OCI-LY7 (cell line): ENCODE measurements around the gene OTOG. TPM values are rescaled to one million over a fixed set of nuclear protein-coding genes. Genes with fewer than 3 reads are reported as not detected.

Experiments
- BruUV-seq: library from RNA; stranded (reverse); fragments of 400-500 nt; replicated peaks from 2 replicates; lab custom pipeline; 2021; lab: Mats Ljungman, UMichigan
- CTCF ChIA-PET: fragments of 300-600 bp; sonication (Branson Sonifier 250); formaldehyde crosslinking; loops from one replicate; lab custom pipeline; 2022; ENCODE audit warnings: antibody characterized with exemption; ENCODE audit not compliant: unreplicated experiment; lab: Charles Lee
- POLR2A ChIA-PET: fragments of 300-600 bp; sonication (Branson Sonifier 250); formaldehyde crosslinking; loops from one replicate; lab custom pipeline; 2022; ENCODE audit warnings: antibody characterized with exemption; lab: Charles Lee
- DNase-seq: peaks from one replicate; pipeline ENCODE4 v3.0.0-alpha.2; 2015; ENCODE audit warnings: low spot score
- H2AFZ ChIP-seq: fragments of 200-600 bp; sonication (generic), shearing (Covaris generic); 2 replicates; pipeline ENCODE4 v1.6.1; 2014; ENCODE audit warnings: mild to moderate bottlenecking, antibody characterized with exemption, low read length, moderate library complexity
- H3K27ac ChIP-seq: fragments of 200-600 bp; sonication (generic); 2 replicates; pipeline ENCODE4 v1.5.1; 2014; ENCODE audit warnings: mixed run types, low read depth, mild to moderate bottlenecking, moderate library complexity, low read length, inconsistent platforms; ENCODE audit not compliant: poor library complexity, severe bottlenecking
- H3K36me3 ChIP-seq: fragments of 200-600 bp; sonication (generic); 2 replicates; pipeline ENCODE4 v1.6.1; 2014; ENCODE audit warnings: mild to moderate bottlenecking, antibody characterized with exemption, low read length, moderate library complexity, mixed read lengths; ENCODE audit not compliant: insufficient read depth
- H3K4me1 ChIP-seq: fragments of 200-600 bp; sonication (generic); 2 replicates; pipeline ENCODE4 v1.5.1; 2014; ENCODE audit warnings: mild to moderate bottlenecking, low read length; ENCODE audit not compliant: insufficient read depth, poor library complexity, severe bottlenecking
- H3K4me2 ChIP-seq: fragments of 200-600 bp; sonication (generic); 2 replicates; pipeline ENCODE4 v1.6.1; 2014; ENCODE audit warnings: mild to moderate bottlenecking, low read length
- H3K4me3 ChIP-seq: fragments of 200-600 bp; sonication (generic); 2 replicates; pipeline ENCODE4 v1.5.1; 2014; ENCODE audit warnings: mild to moderate bottlenecking, low read depth, low read length; ENCODE audit not compliant: poor library complexity, severe bottlenecking
- H3K79me2 ChIP-seq: fragments of 200-600 bp; sonication (generic); 2 replicates; pipeline ENCODE4 v1.6.1; 2016; ENCODE audit warnings: low read depth, mild to moderate bottlenecking, low read length, moderate library complexity, mixed read lengths; ENCODE audit not compliant: insufficient read depth
- H3K9me2 ChIP-seq: fragments of 200-600 bp; sonication (generic); 2 replicates; pipeline ENCODE4 v1.6.1; 2016; ENCODE audit warnings: mild to moderate bottlenecking, low read length, mixed read lengths; ENCODE audit not compliant: insufficient read depth
- H3K9me3 ChIP-seq: fragments of 200-600 bp; sonication (generic); 2 replicates; pipeline ENCODE4 v1.6.1; 2014; ENCODE audit warnings: mild to moderate bottlenecking, mixed run types, low read length, mixed read lengths
- H4K20me1 ChIP-seq: fragments of 200-600 bp; sonication (generic); 2 replicates; pipeline ENCODE4 v1.6.1; 2014; ENCODE audit warnings: mild to moderate bottlenecking, antibody characterized with exemption, low read length, moderate library complexity, mixed read lengths; ENCODE audit not compliant: insufficient read depth
- CTCF ChIP-seq: fragments of 200-600 bp; sonication (generic); conservative IDR thresholded peaks from 2 replicates; pipeline ENCODE4 v1.5.1; 2014; ENCODE audit warnings: mild to moderate bottlenecking, antibody characterized with exemption, low read length, moderate library complexity, mixed read lengths
- EZH2phosphoT487 ChIP-seq: fragments of 200-600 bp; sonication (generic); IDR thresholded peaks from 2 replicates; pipeline ENCODE4 v1.6.1; 2018; ENCODE audit warnings: low read depth, borderline replicate concordance, mild to moderate bottlenecking, mixed run types, antibody characterized with exemption, low read length, moderate library complexity, mixed read lengths
- intact Hi-C: fragments of 100-400 bp; cut with micrococcal nuclease; formaldehyde crosslinking; loops from one replicate; pipeline ENCODE4 v1.10.0; 2022; ENCODE audit not compliant: unreplicated experiment
- total RNA-seq, 2 experiments: library from RNA; depleted of rRNA in 1 of 2; stranded (reverse); fragments of >200 nt in 1 of 2; shearing (Covaris generic) in 1 of 2; gene quantifications; 2 replicates each; pipeline ENCODE4 v1.2.3, GENCODE V29; 2014 to 2022

Gene OTOG
- total RNA-seq, 2 experiments from 2014 or later, result not detected

- BruUV-seq, result no TSS peak
- POLR2A ChIA-PET, result no interaction called here
- no peaks in the 10 kb centered on the region for H3K36me3 ChIP-seq
- intact Hi-C loops, result no loop called here
- H3K9me3 ChIP-seq, result no peaks in the 10 kb centered on the region
- no peaks in the 10 kb centered on the region for H4K20me1 ChIP-seq
- no peak overlapping the region for H2AFZ ChIP-seq
- no peak overlapping the region for H3K4me3 ChIP-seq
- no peak for DNase-seq
- H3K9me2 ChIP-seq, result no peaks in the 10 kb centered on the region
- H3K4me2 ChIP-seq, result no peak overlapping the region
- H3K4me1 ChIP-seq, result no peaks in the 10 kb centered on the region
- TF ChIP-seq CTCF, result no peak
- TF ChIP-seq EZH2phosphoT487, result no peak
- H3K27ac ChIP-seq, result no peak overlapping the region
- no peaks in the 10 kb centered on the region for H3K79me2 ChIP-seq
- CTCF ChIA-PET, result no interaction called here
Observed at GRCh38 chr11:17585911-17586695, 39.0 kb downstream of the OTOG start.

GRCh38 chr11:17588166-17588565 lies 41.1 kb downstream of the OTOG start:
- no TSS peak for BruUV-seq
- no peak overlapping the region for H3K4me2 ChIP-seq
- H3K9me3 ChIP-seq, result no peaks in the 10 kb centered on the region
- no peaks in the 10 kb centered on the region for H3K36me3 ChIP-seq
- TF ChIP-seq CTCF, result no peak
- TF ChIP-seq EZH2phosphoT487, result no peak
- ChIA-PET POLR2A (no interaction called here), CTCF (no interaction called here)
- intact Hi-C loops, result no loop called here
- no peak overlapping the region for H3K4me3 ChIP-seq
- H3K27ac ChIP-seq, result no peak overlapping the region
- no peaks in the 10 kb centered on the region for H4K20me1 ChIP-seq
- no peaks in the 10 kb centered on the region for H3K79me2 ChIP-seq
- no peaks in the 10 kb centered on the region for H3K9me2 ChIP-seq
- no peaks in the 10 kb centered on the region for H3K4me1 ChIP-seq
- no peak overlapping the region for H2AFZ ChIP-seq
- DNase-seq, result no peak

- CTCF ChIA-PET, result no interaction called here
Observed at GRCh38 chr11:17588721-17589120, 41.7 kb downstream of the OTOG start.

More at GRCh38 chr11:17588721-17589120, 41.7 kb downstream of the OTOG start:
- Histone ChIP-seq H4K20me1 (no peaks in the 10 kb centered on the region), H3K4me1 (no peaks in the 10 kb centered on the region), H3K27ac (no peak overlapping the region), H3K4me2 (no peak overlapping the region), H3K79me2 (no peaks in the 10 kb centered on the region), H3K9me3 (no peaks in the 10 kb centered on the region), H3K36me3 (no peaks in the 10 kb centered on the region), H3K9me2 (no peaks in the 10 kb centered on the region), H3K4me3 (no peak overlapping the region), H2AFZ (no peak overlapping the region)
- POLR2A ChIA-PET, result no interaction called here
- BruUV-seq, result no TSS peak
- no peak for TF ChIP-seq CTCF
- no peak for TF ChIP-seq EZH2phosphoT487
- intact Hi-C loops, result no loop called here
- DNase-seq, result no peak
